ENCODE results near the gene FEM1B.

Gene FEM1B

DNA sequence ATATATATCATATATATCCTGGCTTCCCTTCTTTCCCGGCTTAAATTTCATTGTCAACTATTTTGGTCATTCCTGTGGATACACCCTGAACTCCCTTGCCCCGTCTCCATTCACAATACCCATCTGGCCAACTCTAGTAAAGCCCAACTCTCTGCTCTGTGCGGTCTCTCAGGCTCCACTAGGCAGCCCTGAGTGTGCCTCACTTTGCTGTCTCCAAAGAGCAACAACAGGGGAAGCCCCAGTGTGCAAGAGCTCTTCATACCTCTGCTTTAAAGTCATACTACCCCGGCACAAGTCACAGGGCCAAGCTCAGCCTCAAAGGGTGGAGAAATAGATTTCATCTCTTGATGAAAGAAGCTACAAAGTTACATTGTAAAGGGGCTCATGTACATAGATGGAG, 18.9 kb upstream of the FEM1B start:
- DNase-seq (ENCODE audit: extremely low read depth in 1 of 2, low read depth in 1 of 2), result no peak

DNA sequence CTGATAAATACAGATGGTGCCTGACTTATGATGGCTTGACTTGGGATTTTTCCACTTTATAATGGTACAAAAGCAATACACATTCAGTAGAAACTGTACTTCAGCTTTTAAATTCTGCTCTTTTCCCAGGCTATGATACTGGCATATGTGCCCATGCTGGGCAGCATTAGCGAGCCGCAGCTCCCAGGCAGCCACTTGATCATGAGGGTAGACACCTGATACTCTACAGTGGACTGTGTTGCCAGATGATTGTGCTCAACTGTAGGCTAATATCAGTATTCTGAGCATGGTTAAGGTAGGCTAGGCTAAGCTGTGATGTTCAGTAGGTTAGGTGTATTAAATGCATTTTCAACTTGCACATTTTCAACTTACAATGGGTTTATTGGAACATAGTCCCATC, 17.7 kb upstream of the FEM1B start:
- DNase-seq (ENCODE audit: extremely low read depth in 1 of 2, low read depth in 1 of 2), result no peak

DNA sequence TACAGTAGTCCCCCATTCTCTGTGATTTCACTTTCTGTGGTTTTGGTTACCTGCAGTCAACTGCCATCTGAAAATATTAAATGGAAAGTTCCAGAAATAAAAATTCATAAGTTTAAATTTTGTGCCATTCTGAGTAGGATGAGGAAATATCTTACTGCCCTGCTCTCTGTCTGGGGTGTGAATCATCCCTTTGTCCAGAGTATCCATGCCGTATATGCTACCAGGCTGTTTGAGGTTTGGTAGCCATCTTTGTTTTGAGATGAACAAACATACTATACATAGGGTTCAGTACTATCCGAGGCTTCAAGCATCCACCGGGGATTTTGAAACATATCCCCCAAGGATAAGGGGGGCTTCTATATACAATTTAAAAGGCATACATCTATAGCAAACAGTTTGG, 16.3 kb upstream of the FEM1B start:
- DNase-seq (ENCODE audit: extremely low read depth in 1 of 2, low read depth in 1 of 2), result no peak

DNA sequence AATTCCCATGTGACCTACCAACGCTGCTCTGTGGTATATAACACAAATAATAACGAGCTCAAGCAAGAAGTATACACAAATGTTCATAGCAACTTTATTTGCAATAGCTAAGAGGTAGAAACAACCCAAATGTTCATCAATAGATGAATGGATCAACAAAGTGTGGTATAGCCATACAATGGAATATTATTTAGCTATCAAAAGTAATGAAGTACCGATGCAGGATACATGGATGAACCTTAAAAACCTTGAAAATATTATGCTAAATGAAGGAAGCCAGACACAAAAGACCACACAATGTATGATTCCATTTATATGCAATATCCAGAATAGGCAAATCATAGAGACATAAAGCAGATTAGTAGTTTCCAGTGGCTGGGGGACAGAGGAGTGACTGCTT, 15.6 kb upstream of the FEM1B start:
- DNase-seq (ENCODE audit: extremely low read depth in 1 of 2, low read depth in 1 of 2), result no peak

DNA sequence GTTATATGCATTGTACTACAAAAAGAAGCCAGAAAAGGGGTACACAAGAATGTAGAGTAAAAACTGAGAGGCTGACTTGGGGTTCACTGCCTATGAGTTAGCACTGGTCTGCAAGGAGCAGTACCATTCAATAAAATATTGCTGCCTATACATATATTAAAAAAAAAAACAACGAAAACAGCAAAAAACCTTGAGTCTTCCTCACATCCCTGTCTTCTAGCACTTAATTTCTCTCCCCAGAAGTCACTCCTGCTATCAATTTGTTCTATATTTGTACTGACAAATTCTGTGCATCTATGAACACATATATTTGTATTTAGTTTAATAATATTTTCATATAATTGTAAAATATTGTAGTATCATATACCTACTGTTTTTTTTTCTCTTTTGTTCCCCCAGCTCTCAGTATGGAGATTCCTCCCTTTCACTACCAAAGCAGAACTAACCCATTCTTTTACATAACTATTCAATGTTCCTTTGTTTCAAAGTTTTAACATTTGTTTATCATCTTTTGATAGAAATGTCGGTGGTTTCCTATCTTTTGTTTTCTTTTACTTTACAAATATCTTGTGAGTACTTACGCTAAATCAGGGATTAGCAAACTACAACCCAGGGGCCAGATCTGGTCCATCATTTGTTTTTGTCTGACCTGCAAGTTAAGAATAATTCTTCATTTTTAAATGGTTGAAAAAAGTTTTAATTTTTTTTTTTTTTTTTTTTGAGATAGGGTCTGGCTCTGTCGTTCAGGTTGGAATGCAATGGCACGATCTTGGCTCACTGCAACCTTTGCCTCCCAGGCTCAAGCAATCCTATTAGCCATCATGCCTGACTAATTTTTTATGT, 14.8 kb upstream of the FEM1B start:
- no peak for DNase-seq (ENCODE audit: extremely low read depth in 1 of 2, low read depth in 1 of 2)

DNA sequence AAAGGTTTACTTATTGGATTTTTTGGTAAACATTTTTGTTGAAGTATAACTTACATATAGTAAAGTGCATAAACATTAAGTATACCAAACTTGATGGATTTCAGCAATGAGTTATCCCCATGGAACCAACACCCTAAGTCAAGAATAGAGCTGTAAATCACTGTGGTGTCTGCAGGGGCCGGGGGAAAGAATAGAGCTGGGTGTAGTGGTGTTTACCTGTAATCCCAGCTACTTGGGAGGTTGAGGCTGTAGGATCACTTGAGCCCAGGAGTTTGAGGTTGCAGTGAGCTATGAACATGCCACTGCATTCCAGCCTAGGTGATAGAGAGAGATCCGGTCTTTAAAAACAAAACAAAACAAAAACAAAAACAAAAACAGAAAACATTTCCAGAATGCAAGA, 13.3 kb upstream of the FEM1B start:
- no peak for DNase-seq (ENCODE audit: extremely low read depth in 1 of 2, low read depth in 1 of 2)

DNA sequence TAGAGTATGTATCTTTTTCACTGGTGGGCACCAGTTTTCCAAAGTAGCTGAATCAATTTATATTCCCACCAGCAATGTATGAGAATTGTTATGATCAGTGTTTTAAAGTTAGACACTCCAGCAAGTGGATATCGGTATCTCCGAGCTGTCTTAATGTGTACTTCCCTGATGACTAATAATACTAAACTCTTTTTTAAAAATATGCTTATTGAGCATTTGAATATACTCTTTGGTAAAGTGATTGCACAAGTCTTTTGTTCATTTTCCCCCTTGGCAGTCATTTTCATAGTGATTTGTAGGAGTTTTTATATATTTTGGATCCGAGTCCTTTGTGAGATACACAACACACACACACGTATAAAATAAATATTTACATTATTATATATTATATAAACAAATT, 12.5 kb upstream of the FEM1B start:
- DNase-seq (ENCODE audit: extremely low read depth in 1 of 2, low read depth in 1 of 2), result no peak

DNA sequence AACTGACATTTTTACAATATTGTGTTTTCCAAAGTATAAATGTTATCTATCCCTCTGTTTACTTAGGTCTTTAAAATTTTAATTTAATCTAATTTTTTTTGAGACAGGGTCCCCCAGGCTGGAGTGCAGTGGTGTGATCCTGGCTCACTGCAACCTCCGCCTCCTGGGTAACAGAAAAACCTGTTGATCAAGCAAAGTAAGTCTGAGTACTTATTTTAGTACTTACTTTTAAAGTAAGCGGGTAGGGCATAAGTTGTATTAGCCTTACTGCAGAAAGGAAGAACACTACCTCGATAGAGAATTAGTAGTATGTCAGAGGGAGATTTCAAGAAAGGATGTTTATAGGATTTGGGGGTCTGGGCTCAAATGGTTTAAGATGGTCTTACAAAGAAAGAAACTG, 11.9 kb upstream of the FEM1B start:
- no peak for DNase-seq (ENCODE audit: extremely low read depth in 1 of 2, low read depth in 1 of 2)

DNA sequence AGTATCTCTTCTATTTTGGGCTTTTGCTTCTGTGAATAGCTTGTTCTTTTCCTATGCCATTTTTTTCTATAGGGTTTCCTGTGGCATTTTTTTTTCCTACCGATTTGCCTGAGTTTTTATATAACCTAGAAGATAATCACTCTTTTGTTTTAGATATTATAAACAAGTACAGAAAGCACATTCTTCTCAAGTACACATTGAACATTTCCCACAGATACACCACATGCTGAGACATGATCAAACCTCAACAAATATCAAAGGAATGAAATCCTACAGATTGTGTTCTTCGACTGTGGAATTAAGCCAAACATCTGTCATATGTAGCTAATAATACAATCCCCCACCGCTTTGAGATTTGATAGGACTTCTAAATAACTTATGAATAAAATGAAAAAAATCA, 9.1 kb upstream of the FEM1B start:
- DNase-seq (ENCODE audit: extremely low read depth in 1 of 2, low read depth in 1 of 2), result no peak

DNA sequence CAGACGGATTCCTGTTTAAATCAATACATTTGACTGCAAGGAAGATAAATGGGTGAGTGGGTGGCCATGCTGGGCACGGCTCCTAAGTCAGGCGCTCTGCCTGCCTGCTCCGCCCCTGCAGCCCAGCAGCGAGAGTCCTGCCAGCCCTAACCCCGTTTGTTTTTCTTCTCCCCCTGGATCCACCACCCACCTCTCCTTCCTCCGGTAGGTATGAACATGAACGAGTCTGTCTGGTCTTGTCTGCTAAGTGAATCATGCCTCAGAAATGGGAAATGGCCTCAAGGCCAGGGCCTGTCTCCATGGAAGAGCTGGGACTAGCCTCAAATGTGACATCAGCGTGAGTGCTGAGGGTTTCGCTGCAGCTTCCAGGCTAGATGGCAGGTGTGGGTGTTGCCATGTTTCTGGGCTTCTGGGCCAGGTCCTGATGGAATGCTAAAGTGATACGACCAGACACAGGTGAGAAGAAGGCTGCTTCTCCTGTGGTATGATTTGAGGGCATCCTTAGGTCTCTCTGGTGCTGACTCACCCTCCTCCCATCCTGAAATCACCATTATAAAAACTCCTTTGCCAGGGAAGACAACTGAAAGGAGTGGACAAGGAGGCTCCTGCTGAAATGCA, 5.6 kb upstream of the FEM1B start:
- no peak for DNase-seq (ENCODE audit: extremely low read depth in 1 of 2, low read depth in 1 of 2)

DNA sequence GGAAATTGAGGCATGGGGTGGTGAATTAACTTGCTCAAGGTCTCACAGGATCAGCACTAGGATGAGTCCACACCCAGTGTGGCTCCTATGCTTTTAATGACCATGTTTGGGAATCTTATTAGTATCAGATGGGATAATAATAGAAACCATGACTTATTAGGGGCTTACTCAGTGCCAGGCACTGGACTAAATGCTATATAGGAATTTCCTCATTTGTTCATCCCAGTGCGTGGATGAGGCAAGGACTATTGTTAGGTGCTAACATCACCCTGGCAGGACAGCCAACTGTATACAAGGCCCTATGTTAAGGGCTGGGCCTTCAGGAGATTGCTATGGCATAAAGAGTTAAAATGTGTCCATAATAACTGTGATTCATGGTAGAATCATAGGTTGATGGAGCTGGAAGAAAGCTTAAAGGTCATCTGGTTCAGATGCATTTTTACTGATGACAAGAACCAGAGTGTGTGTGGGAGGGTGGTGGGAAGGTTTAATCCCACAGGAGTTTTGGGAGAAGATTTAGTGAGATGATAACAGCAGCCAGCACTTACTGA, 4.7 kb upstream of the FEM1B start:
- no peak for DNase-seq (ENCODE audit: extremely low read depth in 1 of 2, low read depth in 1 of 2)

DNA sequence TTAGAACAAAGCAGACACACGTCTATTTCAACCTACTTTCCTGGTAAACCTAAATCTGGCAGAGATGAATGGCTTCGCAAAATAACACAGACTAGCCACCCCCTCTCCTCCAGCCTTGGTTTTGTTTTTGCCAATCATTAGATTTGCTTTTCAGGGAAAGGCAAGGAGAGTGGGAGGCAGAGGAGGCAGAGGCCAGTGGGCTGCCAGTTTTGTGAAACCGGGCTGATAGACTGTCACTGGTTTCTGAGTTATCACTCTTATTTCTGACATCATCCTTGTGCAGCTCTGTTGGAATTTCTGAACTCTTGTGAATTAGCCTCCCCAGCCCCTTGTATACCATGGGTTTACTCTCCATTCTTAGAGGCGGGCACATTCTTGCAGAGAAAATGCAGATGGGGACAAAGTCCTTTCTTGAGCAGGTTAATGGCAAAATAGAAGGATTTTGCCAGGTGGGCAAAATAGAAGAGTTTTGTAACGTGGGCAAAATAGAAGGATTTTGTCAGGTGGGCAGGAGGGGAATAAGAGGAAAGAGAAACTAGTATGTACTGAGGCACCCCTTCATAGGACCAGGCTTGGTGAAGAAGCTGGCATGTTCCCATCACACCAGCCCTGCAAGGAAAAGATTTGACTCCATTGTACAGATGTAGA, 3.2 kb upstream of the FEM1B start:
- DNase-seq (ENCODE audit: extremely low read depth in 1 of 2, low read depth in 1 of 2), result no peak

DNA sequence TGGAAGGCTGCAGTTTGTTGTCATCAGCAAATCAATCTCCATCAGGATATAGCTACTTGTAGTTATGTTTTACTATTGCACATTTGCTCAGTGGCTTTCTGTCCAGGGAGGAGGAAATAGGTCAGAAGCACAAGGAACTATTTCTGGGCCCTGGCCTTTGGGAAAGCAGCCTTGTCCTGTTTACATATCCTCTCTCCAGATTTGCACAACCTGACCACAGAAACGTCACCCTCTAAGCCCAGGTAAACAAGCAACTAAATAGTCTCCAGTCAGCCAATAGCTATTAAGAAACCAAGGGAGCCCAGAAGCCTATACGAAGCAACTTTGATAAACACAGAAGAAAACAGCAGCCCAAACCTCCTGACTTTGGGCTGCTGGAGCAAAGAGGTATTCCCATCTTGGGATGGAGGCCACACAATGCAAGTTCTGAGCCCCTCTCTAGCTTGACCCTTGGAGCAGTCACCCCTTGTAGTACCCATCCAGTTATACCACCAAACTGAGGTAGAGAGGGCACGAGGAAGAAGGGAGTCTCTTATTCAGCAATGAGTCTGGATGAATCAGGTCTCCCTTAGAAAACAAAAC, 2.3 kb upstream of the FEM1B start:
- no peak for DNase-seq (ENCODE audit: extremely low read depth in 1 of 2, low read depth in 1 of 2)

DNA sequence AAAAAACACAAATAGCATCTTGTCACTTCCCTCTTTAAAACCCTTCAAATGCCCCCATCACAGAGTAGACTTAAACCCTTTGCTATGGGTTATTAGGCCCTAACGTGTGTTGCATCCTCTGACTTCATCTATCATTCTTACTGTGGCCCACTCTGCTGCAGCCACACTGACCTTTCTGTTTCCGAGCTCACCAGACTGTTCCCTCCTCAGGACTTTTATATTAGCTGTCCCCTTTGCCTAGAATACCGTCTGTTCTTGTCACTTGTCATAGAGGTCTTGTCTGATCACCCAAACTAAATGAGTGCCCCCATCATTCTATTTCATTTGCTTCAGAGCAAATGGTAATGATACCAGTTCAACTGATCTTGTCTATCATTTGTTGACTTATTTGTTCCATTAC, 877 bp upstream of the FEM1B start:
- DNase-seq (ENCODE audit: extremely low read depth in 1 of 2, low read depth in 1 of 2), result no peak

DNA sequence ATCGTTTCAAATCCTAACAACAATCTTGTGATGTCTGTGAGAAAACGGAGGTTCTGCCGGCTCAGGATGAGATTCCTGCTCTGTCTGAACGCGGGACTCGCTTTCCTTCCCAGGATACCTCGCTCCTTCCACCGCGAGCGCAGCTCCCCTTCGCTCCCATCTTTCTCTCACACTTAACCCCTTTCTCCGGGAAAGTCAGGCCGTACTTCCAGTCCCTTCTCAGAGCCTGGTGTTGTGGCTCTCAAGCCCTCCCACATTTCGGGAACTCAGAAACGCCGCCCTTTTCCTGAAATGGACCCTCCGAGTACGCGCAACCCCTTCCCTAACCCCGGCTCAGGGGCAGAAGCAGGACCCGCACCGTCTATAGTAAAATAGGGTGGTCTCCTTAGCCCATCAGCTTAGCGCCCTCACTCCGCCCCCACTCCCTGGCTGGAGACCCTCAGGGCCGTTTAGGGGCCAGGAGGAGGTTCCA, 378 bp upstream of the FEM1B start:
- no peak for DNase-seq (ENCODE audit: extremely low read depth in 1 of 2, low read depth in 1 of 2)

DNA sequence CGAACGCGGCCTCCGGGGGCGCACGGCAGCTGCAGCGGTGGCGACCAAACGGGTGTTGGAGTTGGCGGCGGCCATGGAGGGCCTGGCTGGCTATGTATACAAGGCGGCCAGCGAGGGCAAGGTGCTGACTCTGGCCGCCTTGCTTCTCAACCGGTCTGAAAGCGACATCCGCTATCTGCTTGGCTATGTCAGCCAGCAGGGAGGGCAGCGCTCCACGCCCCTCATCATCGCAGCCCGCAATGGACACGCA, 725 bp downstream of the FEM1B start:
- peak in 1 of 2 donors; percentile 48 for DNase-seq (ENCODE audit: extremely low read depth in 1 of 2, low read depth in 1 of 2)

DNA sequence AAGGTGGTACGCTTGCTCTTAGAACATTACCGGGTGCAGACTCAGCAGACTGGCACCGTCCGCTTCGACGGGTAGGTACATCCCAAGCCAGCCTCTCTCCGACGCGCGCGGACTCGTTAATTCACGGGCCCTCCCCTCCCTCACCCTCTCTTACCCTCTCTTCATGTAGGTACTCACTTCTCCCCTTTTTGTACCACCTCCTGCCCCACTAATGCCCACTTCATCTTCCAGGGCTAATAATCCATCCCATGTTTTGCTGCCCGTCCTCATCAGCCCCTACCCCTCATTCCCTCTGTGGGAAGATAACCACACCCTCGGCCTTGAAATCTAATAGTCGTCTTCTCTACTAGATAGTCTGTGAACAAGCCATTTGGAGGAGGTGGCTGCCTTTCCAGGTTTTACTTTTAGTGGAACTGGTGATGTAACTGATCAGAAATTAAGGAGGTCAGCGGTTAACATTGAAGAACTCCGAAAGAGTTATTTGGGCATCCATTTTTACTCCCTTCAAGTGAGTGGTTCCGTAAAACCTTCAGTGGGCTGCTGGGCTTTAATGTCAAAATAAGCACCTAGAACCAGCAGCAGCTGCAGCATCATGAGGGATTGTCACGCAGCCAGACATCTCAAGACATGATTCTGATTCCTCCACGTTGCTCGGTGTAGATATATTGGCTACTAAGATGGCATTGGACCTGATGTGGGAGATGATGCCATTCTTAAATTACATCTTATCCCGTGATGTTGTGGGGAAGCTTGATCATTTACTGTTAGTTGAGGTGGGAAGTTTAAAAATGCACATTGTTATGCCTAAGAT, 1.3 kb downstream of the FEM1B start:
- no peak for DNase-seq (ENCODE audit: extremely low read depth in 1 of 2, low read depth in 1 of 2)

DNA sequence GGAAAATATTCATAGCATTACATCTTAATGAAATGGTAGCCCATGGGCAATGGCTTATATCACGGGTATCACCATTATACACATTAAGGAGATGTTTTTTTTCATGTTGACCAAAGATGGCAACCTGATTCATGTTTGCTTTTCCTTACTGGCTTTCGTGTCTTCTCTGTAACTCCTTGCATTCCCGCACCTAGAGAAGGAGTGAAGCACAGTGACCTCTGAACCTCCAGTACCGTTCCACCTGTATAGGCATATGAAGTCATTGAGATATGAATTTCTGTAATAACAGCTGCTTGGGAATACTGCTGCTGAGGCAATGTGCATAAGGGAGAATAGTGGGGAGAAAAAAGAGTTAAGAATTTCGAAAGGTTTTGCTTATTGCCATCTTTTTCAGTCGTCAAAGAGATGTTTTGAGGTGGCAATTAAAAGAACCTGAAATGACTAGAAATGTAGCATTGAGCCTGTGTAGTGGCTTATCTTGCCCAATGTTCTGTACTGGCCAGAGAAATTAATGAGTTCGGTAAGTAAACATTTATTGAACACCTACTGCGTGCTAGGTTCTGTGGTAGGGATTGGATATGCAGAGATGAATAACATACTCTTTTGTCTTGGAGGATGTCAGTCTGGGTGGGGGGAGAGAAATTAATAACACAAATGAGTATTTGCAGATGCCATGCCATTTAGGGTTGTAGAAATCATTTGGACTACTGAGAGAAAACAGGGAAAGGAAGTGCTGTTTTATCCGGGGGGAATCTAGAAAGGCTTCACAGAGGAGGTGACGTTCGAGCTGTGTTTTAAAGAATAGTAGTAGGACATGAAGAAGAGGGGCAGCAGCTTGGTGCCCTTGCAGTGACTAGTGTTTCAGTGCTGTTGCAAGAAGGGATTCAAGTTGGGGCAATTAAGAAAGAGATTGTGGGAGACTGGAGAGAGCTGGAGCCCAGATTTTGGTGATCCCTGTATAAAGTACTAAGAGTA, 2.5 kb downstream of the FEM1B start:
- no peak for DNase-seq (ENCODE audit: extremely low read depth in 1 of 2, low read depth in 1 of 2)

DNA sequence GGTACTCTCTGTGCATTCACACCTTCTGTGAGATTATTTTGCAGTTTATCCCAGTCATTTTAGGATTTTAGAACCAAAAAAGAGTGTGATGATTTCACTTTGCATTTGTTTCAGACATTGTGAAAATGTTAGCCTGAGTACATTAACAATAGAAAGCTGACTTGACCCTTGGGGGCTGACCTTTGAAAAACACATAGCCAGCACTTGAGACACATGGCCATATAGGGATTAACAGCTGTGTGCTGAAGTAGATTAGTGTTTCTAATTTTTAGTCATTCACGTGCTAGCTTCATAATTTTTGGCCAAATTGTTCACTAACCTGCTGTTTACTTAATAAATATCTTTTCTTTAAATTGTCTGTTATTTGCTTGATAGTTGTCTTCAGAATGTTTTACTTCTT, 3.5 kb downstream of the FEM1B start:
- DNase-seq (ENCODE audit: extremely low read depth in 1 of 2, low read depth in 1 of 2), result no peak

DNA sequence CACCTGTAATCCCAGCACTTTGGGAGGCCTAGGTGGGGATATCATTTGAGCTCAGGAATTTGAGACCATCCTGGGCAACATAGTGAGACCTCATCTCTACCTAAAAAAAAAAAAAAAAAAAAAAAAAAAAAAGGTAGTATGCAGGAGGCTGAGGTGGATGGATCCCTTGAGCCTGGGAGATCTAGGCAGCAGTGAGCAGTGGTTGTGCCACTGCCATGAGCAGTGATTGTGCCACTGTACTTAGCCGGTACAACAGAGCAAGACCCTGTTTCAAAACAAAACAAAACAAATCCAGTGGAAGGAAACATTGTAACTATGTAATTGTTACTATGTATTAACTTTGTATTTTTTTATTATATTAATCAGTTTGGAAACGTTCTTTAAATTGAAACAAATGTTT, 5.9 kb downstream of the FEM1B start:
- no peak for DNase-seq (ENCODE audit: extremely low read depth in 1 of 2, low read depth in 1 of 2)

Measured in stimulated activated CD8-positive, alpha-beta memory T cell treated with anti-CD3 and anti-CD28 coated beads, Interleukin-7, amount 100 ng/mL, for 48 hours (primary cell).